WTC11 (cell line): ENCODE data around the gene METAP1. TPM values are rescaled to one million over a fixed set of nuclear protein-coding genes. Genes with fewer than 3 reads are reported as not detected.

Experiments
- ATAC-seq: fragments of 200-7000 bp; cut with Tn5 transposase; 2 replicates; pipeline ENCODE4 v1.10.0; 2021; ENCODE audit warnings: mild to moderate bottlenecking, moderate library complexity
- CTCF ChIA-PET: fragments of 300-600 bp; sonication (Branson Sonifier 250); formaldehyde crosslinking; loops from one replicate; lab custom pipeline; 2021; ENCODE audit warnings: antibody characterized with exemption; lab: Charles Lee
- POLR2A ChIA-PET: fragments of 350-600 bp; sonication (Branson Sonifier 250); formaldehyde crosslinking; loops from one replicate; lab custom pipeline; 2021; ENCODE audit warnings: antibody characterized with exemption; lab: Charles Lee
- DNase-seq: peaks from one replicate; pipeline ENCODE4 v3.0.0; 2021; ENCODE audit warnings: low spot score
- H3K27ac Mint-ChIP-seq: 2 replicates; pipeline ENCODE4 v1.8.0; 2021; ENCODE audit warnings: mixed read lengths
- H3K27me3 Mint-ChIP-seq: 2 replicates; pipeline ENCODE4 v1.8.0; 2021; ENCODE audit warnings: low read depth, mild to moderate bottlenecking, moderate library complexity, mixed read lengths
- H3K36me3 Mint-ChIP-seq: 2 replicates; pipeline ENCODE4 v1.8.0; 2021; ENCODE audit warnings: mixed read lengths
- H3K4me1 Mint-ChIP-seq: 2 replicates; pipeline ENCODE4 v1.8.0; 2022; ENCODE audit warnings: mixed read lengths
- H3K4me3 Mint-ChIP-seq: 2 replicates; pipeline ENCODE4 v1.8.0; 2021; ENCODE audit warnings: mild to moderate bottlenecking, moderate library complexity, mixed read lengths
- H3K9me3 Mint-ChIP-seq: 2 replicates; pipeline ENCODE4 v1.8.0; 2021; ENCODE audit warnings: mixed read lengths
- AFF4 ChIP-seq: sonication (generic); formaldehyde crosslinking; IDR thresholded peaks from 2 replicates; pipeline ENCODE4 v1.8.1; 2023; ENCODE audit warnings: mild to moderate bottlenecking, missing genetic modification reagents, borderline replicate concordance
- ELF4 ChIP-seq: sonication (generic); formaldehyde crosslinking; IDR thresholded peaks from 2 replicates; pipeline ENCODE4 v1.8.1; 2022; ENCODE audit warnings: low read depth, mild to moderate bottlenecking, moderate library complexity, missing genetic modification reagents
- HMGA2 ChIP-seq: fragments of 250-450 bp; sonication (Bioruptor Pico); IDR thresholded peaks from 2 replicates; pipeline ENCODE4 v1.4.0; 2021; ENCODE audit warnings: mild to moderate bottlenecking, moderate library complexity
- IRF1 ChIP-seq: sonication (generic); formaldehyde crosslinking; IDR thresholded peaks from 2 replicates; pipeline ENCODE4 v1.8.0; 2023; ENCODE audit warnings: missing genetic modification reagents
- JUN ChIP-seq: sonication (generic); formaldehyde crosslinking; IDR thresholded peaks from 2 replicates; pipeline ENCODE4 v1.8.0; 2023; ENCODE audit warnings: mild to moderate bottlenecking, missing genetic modification reagents
- KAT7 ChIP-seq: sonication (generic); formaldehyde crosslinking; IDR thresholded peaks from 2 replicates; pipeline ENCODE4 v1.8.1; 2023; ENCODE audit warnings: missing genetic modification reagents, mild to moderate bottlenecking, borderline replicate concordance
- MXD4 ChIP-seq: fragments of 250-450 bp; sonication (Bioruptor Pico); IDR thresholded peaks from 2 replicates; pipeline ENCODE4 v1.8.0; 2021; ENCODE audit warnings: mild to moderate bottlenecking, moderate library complexity, borderline replicate concordance
- NFATC4 ChIP-seq: fragments of 250-450 bp; sonication (Bioruptor Pico); IDR thresholded peaks from 2 replicates; pipeline ENCODE4 v1.9.0; 2021; ENCODE audit warnings: mild to moderate bottlenecking
- NR2C2 ChIP-seq: sonication (generic); formaldehyde crosslinking; IDR thresholded peaks from 2 replicates; pipeline ENCODE4 v1.8.0; 2022; ENCODE audit warnings: mild to moderate bottlenecking, missing genetic modification reagents
- RORB ChIP-seq: fragments of 250-450 bp; sonication (Bioruptor Pico); IDR thresholded peaks from 2 replicates; pipeline ENCODE4 v1.9.0; 2021; ENCODE audit warnings: mild to moderate bottlenecking
- SOX15 ChIP-seq: fragments of 250-450 bp; sonication (Bioruptor Pico); IDR thresholded peaks from 2 replicates; pipeline ENCODE4 v1.9.0; 2021; ENCODE audit warnings: mild to moderate bottlenecking
- ZNF232 ChIP-seq: sonication (generic); formaldehyde crosslinking; IDR thresholded peaks from 2 replicates; pipeline ENCODE4 v1.8.0; 2022; ENCODE audit warnings: mild to moderate bottlenecking, missing genetic modification reagents
- ZNF396 ChIP-seq: fragments of 250-450 bp; sonication (Bioruptor Pico); IDR thresholded peaks from 2 replicates; pipeline ENCODE4 v1.8.0; 2021; ENCODE audit warnings: mild to moderate bottlenecking, moderate library complexity, borderline replicate concordance
- ZNF425 ChIP-seq: fragments of 250-450 bp; sonication (Bioruptor Pico); conservative IDR thresholded peaks from 2 replicates; pipeline ENCODE4 v1.9.0; 2021; ENCODE audit warnings: mild to moderate bottlenecking
- total RNA-seq: library from RNA; stranded (reverse); gene quantifications from 3 replicates; pipeline ENCODE4 v1.2.3, GENCODE V29; 2021
- TF ChIP-seq, protein P1 (sequence below): sonication (generic); formaldehyde crosslinking; IDR thresholded peaks from 2 replicates; pipeline ENCODE4 v1.8.1; 2023; ENCODE audit warnings: mild to moderate bottlenecking, missing genetic modification reagents
- TF ChIP-seq, protein P2 (sequence below): sonication (generic); formaldehyde crosslinking; IDR thresholded peaks from 2 replicates; pipeline ENCODE4 v1.8.1; 2023; ENCODE audit warnings: mild to moderate bottlenecking, missing genetic modification reagents
- TF ChIP-seq, protein P3 (sequence below): sonication (generic); formaldehyde crosslinking; IDR thresholded peaks from 2 replicates; pipeline ENCODE4 v1.8.0; 2022; ENCODE audit warnings: mild to moderate bottlenecking, missing genetic modification reagents

METAP1 gene
- total RNA-seq, 1 experiment from 2014 or later = 102 TPM

- Mint-ChIP-seq H3K4me3 (no peak overlapping the region), H3K27me3 (no peaks in the 10 kb centered on the region), H3K36me3 (peaks cover 58% of the 10 kb centered on the region), H3K9me3 (peaks cover 6% of the 10 kb centered on the region)
- ATAC-seq = no peak
- POLR2A ChIA-PET = no interaction called here
- no peak for TF ChIP-seq KAT7 (CRISPR knock-in tag)
- TF ChIP-seq, protein P1, sequence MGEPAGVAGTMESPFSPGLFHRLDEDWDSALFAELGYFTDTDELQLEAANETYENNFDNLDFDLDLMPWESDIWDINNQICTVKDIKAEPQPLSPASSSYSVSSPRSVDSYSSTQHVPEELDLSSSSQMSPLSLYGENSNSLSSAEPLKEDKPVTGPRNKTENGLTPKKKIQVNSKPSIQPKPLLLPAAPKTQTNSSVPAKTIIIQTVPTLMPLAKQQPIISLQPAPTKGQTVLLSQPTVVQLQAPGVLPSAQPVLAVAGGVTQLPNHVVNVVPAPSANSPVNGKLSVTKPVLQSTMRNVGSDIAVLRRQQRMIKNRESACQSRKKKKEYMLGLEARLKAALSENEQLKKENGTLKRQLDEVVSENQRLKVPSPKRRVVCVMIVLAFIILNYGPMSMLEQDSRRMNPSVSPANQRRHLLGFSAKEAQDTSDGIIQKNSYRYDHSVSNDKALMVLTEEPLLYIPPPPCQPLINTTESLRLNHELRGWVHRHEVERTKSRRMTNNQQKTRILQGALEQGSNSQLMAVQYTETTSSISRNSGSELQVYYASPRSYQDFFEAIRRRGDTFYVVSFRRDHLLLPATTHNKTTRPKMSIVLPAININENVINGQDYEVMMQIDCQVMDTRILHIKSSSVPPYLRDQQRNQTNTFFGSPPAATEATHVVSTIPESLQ (CRISPR knock-in tag) = no peak
- TF ChIP-seq NR2C2 (CRISPR knock-in tag) = no peak
- no peak for TF ChIP-seq ZNF425 (CRISPR knock-in tag)
- TF ChIP-seq ELF4 = no peak
- no peak for TF ChIP-seq RORB (CRISPR knock-in tag)
- no peak for TF ChIP-seq NFATC4
- TF ChIP-seq, protein P2, sequence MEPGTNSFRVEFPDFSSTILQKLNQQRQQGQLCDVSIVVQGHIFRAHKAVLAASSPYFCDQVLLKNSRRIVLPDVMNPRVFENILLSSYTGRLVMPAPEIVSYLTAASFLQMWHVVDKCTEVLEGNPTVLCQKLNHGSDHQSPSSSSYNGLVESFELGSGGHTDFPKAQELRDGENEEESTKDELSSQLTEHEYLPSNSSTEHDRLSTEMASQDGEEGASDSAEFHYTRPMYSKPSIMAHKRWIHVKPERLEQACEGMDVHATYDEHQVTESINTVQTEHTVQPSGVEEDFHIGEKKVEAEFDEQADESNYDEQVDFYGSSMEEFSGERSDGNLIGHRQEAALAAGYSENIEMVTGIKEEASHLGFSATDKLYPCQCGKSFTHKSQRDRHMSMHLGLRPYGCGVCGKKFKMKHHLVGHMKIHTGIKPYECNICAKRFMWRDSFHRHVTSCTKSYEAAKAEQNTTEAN (CRISPR knock-in tag) = no peak
- TF ChIP-seq, protein P3, sequence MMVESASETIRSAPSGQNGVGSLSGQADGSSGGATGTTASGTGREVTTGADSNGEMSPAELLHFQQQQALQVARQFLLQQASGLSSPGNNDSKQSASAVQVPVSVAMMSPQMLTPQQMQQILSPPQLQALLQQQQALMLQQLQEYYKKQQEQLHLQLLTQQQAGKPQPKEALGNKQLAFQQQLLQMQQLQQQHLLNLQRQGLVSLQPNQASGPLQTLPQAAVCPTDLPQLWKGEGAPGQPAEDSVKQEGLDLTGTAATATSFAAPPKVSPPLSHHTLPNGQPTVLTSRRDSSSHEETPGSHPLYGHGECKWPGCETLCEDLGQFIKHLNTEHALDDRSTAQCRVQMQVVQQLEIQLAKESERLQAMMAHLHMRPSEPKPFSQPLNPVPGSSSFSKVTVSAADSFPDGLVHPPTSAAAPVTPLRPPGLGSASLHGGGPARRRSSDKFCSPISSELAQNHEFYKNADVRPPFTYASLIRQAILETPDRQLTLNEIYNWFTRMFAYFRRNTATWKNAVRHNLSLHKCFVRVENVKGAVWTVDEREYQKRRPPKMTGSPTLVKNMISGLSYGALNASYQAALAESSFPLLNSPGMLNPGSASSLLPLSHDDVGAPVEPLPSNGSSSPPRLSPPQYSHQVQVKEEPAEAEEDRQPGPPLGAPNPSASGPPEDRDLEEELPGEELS (CRISPR knock-in tag) = no peak
- TF ChIP-seq SOX15 (CRISPR knock-in tag) = no peak
- no peak for TF ChIP-seq ZNF396 (CRISPR knock-in tag)
- TF ChIP-seq JUN (CRISPR knock-in tag) = no peak
- no peak for TF ChIP-seq MXD4 (CRISPR knock-in tag)
- no peak for TF ChIP-seq ZNF232
- TF ChIP-seq HMGA2 (CRISPR knock-in tag) = no peak
- TF ChIP-seq IRF1 (CRISPR knock-in tag) = no peak
- TF ChIP-seq AFF4 (CRISPR knock-in tag) = no peak
- TF ChIP-seq, all 79 proteins: peak for 0
- Mint-ChIP-seq H3K4me1 (no peaks in the 10 kb centered on the region), H3K27ac (no peak overlapping the region)
- CTCF ChIA-PET = no interaction called here
- no peak for DNase-seq
Observed at GRCh38 chr4:99043346-99043745, 47.8 kb downstream of the METAP1 start.
